ENCODE measurements around the gene FBXO3. TPM values are rescaled to one million over a fixed set of nuclear protein-coding genes. Genes with fewer than 3 reads are reported as not detected.

FBXO3 gene
- total and polyA plus RNA-seq, 12 donors, result 21.9 to 72.5 (median 55.7) TPM

- intact Hi-C loops (cut with DNase I), result loop anchor here in 2 of 10 donors (2.0 to 10.0 kb wide), 2 partner anchors 21 to 451 kb away; partner anchors contain the start of gene CD59 (in 1 of the 2)
- ATAC-seq, result peak in 3 of 8 donors; percentile 28 to 49 (median 45)
Measured at GRCh38 chr11:33716243-33716642, 58.1 kb downstream of the FBXO3 start.

GRCh38 chr11:33713856-33714398 lies 60.4 kb downstream of the FBXO3 start:
- intact Hi-C loops (cut with DNase I), result loop anchor here in 1 of 10 donors (10.0 kb wide), 1 partner anchor 449 kb away; no protein-coding TSS in a partner anchor
- Histone ChIP-seq H3K36me3 (peaks cover 0 to 100% (median 37%) of the 10 kb centered on the region in 9 donors), H3K27ac (peak overlapping the region in 7 of 10 donors; percentile 12 to 99 (median 69)), H3K4me1 (peaks cover 10 to 68% (median 61%) of the 10 kb centered on the region in 9 donors), H3K27me3 (no peaks in the 10 kb centered on the region), H3K4me3 (no peak overlapping the region), H3K9me3 (no peaks in the 10 kb centered on the region)
- ATAC-seq (peak in 3 of 8 donors; percentile 22 to 65 (median 59)), DNase-seq (no peak)
- WGBS, 2 donors, result 50 to 61% methylated on average over 4 of the region's 4 CpGs
- TF ChIP-seq, protein P1, sequence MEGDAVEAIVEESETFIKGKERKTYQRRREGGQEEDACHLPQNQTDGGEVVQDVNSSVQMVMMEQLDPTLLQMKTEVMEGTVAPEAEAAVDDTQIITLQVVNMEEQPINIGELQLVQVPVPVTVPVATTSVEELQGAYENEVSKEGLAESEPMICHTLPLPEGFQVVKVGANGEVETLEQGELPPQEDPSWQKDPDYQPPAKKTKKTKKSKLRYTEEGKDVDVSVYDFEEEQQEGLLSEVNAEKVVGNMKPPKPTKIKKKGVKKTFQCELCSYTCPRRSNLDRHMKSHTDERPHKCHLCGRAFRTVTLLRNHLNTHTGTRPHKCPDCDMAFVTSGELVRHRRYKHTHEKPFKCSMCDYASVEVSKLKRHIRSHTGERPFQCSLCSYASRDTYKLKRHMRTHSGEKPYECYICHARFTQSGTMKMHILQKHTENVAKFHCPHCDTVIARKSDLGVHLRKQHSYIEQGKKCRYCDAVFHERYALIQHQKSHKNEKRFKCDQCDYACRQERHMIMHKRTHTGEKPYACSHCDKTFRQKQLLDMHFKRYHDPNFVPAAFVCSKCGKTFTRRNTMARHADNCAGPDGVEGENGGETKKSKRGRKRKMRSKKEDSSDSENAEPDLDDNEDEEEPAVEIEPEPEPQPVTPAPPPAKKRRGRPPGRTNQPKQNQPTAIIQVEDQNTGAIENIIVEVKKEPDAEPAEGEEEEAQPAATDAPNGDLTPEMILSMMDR (IDR thresholded peaks at IDR 0.05), result no peak

More at GRCh38 chr11:33716243-33716642, 58.1 kb downstream of the FBXO3 start:
- no peaks in the 10 kb centered on the region for H3K27me3 ChIP-seq
- H3K36me3 ChIP-seq, result peaks cover 0 to 100% (median 41%) of the 10 kb centered on the region in 9 donors
- H3K27ac ChIP-seq, result peak overlapping the region; percentile 13 to 99 (median 66)
- H3K4me1 ChIP-seq, result peaks cover 8 to 79% (median 65%) of the 10 kb centered on the region in 9 donors
- TF ChIP-seq, protein P1 (IDR thresholded peaks at IDR 0.05), result peak in 7 of 9 donors; percentile 28 to 62 (median 52)
- H3K9me3 ChIP-seq, result no peaks in the 10 kb centered on the region
- no peak for DNase-seq
- WGBS, 2 donors, result 60 to 73% methylated on average over 2 of the region's 2 CpGs
- H3K4me3 ChIP-seq, result no peak overlapping the region

- peak overlapping the region in 9 of 10 donors; percentile 10 to 99 (median 33) for H3K27ac ChIP-seq
- no peak for ATAC-seq
- H3K4me1 ChIP-seq, result peaks cover 10 to 74% (median 67%) of the 10 kb centered on the region in 9 donors
- intact Hi-C loops (cut with DNase I), result loop anchor here in 1 of 10 donors (10.0 kb wide), 1 partner anchor 449 kb away; no protein-coding TSS in a partner anchor
- no peaks in the 10 kb centered on the region for H3K27me3 ChIP-seq
- H3K9me3 ChIP-seq, result no peaks in the 10 kb centered on the region
- peaks cover 0 to 100% (median 43%) of the 10 kb centered on the region in 9 donors for H3K36me3 ChIP-seq
- DNase-seq, result no peak
- TF ChIP-seq, protein P1 (IDR thresholded peaks at IDR 0.05), result no peak
- 67 to 68% methylated on average over 5 of the region's 5 CpGs for WGBS, 2 donors
- no peak overlapping the region for H3K4me3 ChIP-seq
Measured at GRCh38 chr11:33713151-33713855, 61.0 kb downstream of the FBXO3 start.

DNA sequence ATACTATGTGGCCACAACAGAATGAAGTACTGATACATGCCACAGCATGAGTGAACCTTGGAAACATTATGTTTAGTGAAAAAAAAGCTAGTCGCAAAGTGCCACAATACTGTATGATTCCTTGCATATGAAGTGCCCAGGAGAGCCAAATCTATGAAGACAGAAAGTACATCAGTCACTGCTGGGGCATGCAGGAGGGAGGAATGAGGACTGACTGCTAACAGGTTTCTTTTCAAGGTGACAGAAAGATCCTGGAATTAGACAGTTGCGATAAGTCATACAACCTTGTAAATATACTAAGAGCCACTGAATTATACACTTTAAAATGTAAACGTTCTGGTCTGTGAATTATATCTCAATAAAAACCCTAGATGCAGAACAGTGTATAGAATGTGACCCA lies 61.9 kb downstream of the FBXO3 start:
- Histone ChIP-seq H3K27me3 (no peaks in the 10 kb centered on the region), H3K9me3 (no peaks in the 10 kb centered on the region), H3K36me3 (peaks cover 0 to 99% (median 40%) of the 10 kb centered on the region in 9 donors), H3K4me1 (peaks cover 11 to 80% (median 73%) of the 10 kb centered on the region in 9 donors), H3K27ac (peak overlapping the region in 4 of 10 donors; percentile 10 to 99 (median 68)), H3K4me3 (no peak overlapping the region)
- TF ChIP-seq, protein P1 (IDR thresholded peaks at IDR 0.05), result no peak
- ATAC-seq (no peak), DNase-seq (no peak)
- intact Hi-C loops (cut with DNase I), result loop anchor here in 1 of 10 donors (10.0 kb wide), 1 partner anchor 448 kb away; no protein-coding TSS in a partner anchor
- WGBS, 2 donors, result 83 to 89% methylated on average over 3 of the region's 3 CpGs

All from heart right ventricle (tissue), 16 donors.